Measurements from ENCODE around the gene UBE2N.
"Not testable (repeated sequence)": the region's sequence is repeated elsewhere in the genome, so short reads cannot be mapped to it uniquely, and the experiment has no call there.

The UBE2N gene

DNA sequence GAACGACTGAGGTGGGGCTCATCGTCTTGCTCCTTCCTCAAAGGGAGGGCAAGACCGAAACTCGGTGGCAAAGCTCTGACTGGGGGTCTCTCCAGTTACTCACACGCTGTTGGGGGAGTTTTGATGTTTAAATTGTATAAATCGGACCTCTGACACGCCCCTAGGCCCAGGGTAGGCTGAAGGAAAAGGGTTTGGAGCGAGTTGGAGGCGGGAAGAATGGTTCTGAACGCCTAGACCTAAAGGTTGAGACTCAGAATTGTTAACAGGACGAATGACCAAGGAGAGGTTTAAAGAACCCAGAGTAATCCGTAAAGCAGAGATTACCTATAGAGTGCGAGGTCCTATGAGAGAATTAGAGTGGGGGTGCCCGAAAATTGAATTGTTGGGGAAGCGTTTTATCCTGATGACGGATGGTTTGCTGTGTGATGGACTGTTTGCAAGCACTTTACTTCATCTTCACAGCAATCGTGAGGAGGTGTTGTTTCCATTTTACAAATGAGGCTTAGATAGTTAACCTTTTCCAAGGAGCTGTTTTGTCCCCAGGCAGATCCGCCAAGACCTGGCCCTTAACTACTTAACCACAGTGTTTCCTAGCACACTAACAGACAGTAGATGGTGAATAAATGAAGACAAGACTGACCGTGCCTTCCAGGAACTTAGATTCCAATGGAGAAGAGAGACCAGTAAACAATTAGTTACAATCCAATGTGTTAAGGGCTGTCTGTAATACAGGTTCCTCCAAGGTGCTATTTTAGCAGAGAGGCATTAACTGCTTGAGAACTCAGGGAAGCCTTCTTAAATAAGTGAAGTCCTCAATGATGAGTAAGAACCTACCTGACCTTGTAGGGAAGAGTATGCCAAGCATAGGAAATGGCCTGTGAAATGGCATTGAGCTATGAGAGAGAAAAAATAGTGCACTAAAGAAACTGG is 929 bp upstream of the UBE2N start:
- TF ChIP-seq, protein P1, sequence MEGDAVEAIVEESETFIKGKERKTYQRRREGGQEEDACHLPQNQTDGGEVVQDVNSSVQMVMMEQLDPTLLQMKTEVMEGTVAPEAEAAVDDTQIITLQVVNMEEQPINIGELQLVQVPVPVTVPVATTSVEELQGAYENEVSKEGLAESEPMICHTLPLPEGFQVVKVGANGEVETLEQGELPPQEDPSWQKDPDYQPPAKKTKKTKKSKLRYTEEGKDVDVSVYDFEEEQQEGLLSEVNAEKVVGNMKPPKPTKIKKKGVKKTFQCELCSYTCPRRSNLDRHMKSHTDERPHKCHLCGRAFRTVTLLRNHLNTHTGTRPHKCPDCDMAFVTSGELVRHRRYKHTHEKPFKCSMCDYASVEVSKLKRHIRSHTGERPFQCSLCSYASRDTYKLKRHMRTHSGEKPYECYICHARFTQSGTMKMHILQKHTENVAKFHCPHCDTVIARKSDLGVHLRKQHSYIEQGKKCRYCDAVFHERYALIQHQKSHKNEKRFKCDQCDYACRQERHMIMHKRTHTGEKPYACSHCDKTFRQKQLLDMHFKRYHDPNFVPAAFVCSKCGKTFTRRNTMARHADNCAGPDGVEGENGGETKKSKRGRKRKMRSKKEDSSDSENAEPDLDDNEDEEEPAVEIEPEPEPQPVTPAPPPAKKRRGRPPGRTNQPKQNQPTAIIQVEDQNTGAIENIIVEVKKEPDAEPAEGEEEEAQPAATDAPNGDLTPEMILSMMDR (IDR thresholded peaks at IDR 0.05; ENCODE audit: extremely low read depth, missing control alignments): no peak
- DNase-seq (ENCODE audit: low spot score): no peak

DNA sequence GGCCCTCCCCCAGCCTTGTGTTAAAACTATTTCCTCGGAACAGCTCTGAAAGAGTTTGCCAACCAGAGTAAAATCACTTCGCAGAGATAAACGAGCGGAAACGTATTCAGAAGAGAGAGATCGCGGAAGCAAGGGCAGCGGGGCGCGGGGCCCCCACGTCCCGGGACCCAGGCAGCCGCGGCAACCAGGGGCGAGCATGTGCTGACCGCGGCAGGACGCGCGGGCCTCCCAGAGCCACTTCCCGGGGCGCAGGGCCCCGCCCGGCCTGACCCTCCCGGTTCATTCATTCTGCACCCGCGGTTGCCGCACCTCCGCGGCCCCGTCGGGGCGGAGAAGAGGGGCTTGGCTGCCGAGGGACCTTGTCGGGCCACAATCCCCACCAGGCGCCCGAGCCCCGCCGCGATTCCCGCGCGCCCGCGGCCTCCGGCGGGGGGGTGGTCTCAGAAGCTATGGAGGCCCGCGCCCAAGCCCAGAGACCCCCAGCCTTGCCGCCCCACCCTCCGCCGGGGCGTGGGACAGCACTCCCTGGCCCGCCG is 598 bp downstream of the UBE2N start:
- TF ChIP-seq, protein P1 (IDR thresholded peaks at IDR 0.05; ENCODE audit: extremely low read depth, missing control alignments): no peak
- DNase-seq (ENCODE audit: low spot score): peak; percentile 48

DNA sequence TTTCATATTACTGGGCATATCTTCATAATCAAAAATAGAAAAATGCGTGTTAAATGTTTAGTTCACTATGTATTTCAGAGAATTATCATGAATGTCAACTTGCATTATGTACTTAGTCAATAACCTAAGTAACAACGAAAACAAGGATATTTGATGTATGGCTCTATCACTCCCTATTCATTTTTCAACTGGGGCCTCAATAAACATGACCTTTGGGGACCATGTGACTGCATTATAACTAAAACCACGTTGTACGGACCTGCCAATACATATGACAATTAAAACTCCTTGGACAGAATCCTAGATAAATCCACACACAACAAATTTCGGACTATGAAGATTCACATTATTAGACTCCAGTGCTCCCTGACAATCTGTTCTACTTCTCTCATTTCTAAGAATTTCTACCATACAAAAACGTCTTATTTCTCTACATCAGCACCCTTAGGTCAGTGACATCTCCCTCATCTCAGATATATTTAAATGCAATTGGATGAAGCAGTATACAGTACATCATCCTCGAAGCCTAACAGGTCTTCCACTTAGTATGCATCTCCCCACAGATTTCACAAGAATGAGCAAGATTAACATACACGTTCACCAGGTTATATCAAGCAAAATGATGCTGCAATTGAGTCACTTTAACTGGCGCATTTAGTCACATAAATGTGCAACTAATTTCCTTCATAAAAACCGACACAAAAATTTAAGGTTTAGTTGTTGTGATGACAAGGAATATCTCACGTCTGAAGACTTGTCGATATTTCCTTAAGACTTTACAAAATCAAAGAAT is 1.5 kb downstream of the UBE2N start:
- TF ChIP-seq, protein P1 (IDR thresholded peaks at IDR 0.05; ENCODE audit: extremely low read depth, missing control alignments): no peak
- no peak for DNase-seq (ENCODE audit: low spot score)

DNA sequence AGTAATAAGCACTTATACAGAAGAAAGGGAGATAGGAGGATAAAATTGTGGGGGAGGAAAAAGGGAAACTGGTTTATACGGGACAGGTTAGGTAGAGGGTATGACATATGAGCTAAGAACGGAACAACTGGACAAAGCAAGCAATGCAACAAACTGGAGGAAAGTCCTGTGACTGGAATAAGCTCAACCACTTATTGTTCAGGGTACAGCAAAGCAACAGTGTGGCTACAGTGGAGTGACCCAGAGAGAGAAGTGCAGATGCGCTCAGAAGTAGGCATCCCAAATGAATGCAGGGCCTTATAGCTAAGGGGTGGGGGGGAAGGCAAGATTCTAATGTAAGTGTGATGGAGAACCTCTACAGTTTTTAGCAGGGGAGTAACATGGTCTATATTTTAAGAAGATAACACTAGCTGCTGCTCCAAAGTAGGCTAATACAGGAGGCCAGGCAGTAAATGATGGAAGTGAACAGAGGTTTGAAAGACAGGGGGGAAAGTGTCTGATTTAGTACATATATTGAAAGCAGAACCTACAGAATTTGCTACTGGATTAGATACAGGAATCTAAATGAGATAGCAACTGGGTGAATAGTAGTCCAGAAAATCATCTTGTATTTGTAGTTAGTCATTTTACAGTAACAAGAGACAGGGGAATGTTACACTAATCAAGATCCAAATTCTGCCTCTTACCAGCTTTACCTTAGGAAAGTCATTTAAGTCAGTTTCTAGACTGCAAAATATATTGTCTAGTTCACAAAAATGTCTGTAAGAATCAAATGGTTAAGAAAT is 3.3 kb downstream of the UBE2N start:
- no peak for DNase-seq (ENCODE audit: low spot score)
- TF ChIP-seq, protein P1 (IDR thresholded peaks at IDR 0.05; ENCODE audit: extremely low read depth, missing control alignments): no peak

DNA sequence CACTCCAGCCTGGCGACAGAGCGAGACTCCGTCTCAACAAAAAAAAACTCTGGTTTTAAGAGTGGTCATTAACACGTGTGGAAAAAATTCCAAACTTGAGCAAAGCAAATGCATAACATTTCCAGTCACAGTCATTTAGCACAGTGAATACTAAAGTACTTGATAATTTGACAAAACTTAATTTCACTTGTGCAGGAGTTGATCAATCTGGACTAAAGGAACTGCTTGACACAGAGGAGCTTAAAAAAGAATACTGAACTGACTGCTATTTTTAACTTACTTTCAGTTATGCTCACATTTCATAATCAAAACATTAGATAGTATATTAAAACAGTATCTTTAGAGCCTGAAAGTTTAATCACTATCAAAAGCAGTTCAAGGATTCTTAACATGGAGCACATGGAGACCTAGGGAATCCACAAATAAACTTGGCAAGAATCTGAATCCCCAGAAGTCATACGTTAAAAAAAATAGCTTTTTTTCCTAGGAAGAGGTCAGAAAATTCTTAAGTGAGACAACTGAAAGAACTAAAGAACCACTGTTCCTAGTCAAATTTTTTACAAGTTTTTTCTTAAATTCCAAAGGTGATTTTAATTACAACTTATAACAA is 7.4 kb downstream of the UBE2N start:
- no peak for DNase-seq (ENCODE audit: low spot score)
- TF ChIP-seq, protein P1 (IDR thresholded peaks at IDR 0.05; ENCODE audit: extremely low read depth, missing control alignments): no peak

DNA sequence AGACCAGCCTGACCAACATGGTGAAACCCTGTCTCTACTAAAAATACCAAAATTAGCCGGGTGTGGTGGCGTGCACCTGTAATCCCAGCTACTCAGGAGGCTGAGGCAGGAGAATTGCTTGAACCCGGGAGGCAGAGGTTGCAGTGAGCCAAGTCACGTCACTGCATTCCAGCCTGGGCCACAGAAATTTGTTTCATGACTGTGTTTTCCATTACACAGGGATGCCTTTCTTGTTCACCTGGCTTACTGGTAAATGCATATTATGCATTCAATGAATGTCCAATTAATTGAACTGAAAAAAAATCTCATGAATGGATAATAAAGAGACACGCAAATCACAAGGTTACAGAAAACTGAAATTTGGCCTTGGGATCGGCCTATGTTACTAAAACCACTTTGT is 9.7 kb downstream of the UBE2N start:
- DNase-seq (ENCODE audit: low spot score): not testable (repeated sequence)

DNA sequence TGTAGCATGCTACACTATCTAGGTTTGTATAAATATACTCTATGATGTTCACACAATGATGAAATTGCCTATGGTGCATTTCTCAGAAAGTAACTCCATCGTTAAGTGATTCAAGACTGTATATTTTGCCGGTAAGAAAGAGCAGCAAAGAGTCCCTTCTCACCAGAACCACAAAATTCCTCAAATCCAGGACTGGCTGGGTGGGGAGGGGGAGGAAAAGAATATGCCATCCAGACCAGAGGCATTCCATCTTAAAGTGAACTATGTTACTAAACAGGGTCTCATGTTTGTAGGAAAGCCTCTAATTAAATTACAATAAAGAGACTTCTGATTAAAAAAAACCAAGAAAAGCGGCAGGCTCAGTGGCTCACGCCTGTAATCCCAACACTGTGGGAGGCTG is 11.5 kb downstream of the UBE2N start:
- no peak for DNase-seq (ENCODE audit: low spot score)
- TF ChIP-seq, protein P1 (IDR thresholded peaks at IDR 0.05; ENCODE audit: extremely low read depth, missing control alignments): no peak
